DMS114 treated with DMSO at 0.1 percent for 48 hours (cell line): ENCODE results near the gene SAMD13.
"Not testable (repeated sequence)": the region's sequence is repeated elsewhere in the genome, so short reads cannot be mapped to it uniquely, and the experiment has no call there.

ENCODE experiments used
- DNase-seq: peaks from one replicate; lab custom pipeline; 2025; ENCODE audit not compliant: unreplicated experiment; lab: John Stamatoyannopoulos, UW

The SAMD13 gene

DNA sequence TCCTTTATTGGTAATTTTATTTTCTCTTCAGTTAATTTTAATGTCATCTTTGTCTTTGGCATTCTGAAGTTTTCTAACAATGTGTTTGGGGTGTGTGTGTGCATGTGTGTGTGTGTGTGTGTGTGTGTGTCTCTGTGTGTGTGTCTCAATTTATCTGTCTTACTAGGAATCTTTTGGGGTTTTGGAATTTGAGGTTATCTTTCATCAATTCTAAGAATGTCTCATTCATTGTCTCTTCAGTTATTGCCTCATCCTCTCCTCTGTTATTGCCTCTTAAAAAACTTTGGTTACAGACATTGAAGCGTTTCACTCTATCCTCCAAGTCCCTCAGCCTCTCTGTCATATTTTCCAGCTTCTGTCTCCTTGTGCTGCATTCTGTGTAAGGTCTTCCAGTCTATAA is 18.1 kb upstream of the SAMD13 start:
- no peak for DNase-seq

- no peak for DNase-seq
Measured at GRCh38 chr1:84286071-84286470, 15.4 kb upstream of the SAMD13 start.

GRCh38 chr1:84287389-84287788 is 14.1 kb upstream of the SAMD13 start:
- DNase-seq = not testable (repeated sequence)

GRCh38 chr1:84289169-84289785 is 12.2 kb upstream of the SAMD13 start:
- no peak for DNase-seq

DNA sequence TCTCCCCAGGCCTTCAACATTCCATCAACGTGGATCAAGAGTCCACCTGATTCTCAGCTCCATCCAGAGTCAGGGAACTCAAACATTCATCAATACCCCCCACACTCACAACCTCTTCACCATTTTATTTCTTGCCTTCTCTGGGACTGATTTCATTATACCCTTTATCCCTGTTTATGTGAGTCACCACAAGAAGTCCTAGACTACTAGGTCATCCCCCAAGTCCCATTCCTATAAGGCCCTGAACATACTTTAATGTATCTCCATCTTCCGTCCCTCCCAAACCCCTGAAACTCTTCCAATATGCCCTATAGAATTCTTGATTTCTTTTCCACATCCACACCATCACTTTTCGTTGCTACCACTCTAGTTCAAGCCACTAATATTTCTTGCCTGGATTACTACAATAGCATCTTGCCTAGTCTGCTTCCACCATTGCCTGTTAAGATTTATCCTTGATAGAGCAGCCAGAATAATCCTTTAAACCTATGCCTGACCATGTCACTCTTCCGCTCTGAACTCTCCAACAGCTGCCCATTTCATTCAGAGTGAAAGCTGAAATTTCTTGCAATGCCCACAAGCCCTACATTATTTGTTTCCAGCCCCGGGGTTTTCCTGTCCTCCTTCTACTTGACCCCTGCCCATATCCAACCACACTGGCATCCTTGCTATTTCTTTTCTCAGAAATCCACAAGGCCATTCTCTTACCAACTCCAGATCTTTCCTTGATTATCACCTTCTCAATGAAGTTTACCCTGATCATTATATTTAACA is 9.4 kb upstream of the SAMD13 start:
- no peak for DNase-seq

DNA sequence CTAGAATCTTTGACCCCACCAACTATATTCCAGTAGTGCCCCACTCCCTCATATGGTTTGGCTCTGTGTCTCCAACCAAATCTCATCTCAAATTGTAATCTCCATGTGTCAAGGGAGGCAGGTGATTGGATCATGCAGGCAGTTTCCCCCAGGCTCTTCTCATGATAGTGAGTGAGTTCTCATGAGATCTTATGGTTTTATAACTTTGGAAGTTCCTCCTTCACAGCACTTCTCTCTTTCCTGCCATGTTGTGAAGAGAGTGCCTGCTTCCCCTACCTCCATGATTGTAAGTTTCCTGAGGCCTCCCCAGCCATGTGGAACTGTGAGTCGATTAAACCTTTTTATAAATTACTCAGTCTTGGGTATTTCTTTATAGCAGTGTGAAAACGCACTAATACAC is 7.7 kb upstream of the SAMD13 start:
- no peak for DNase-seq

DNA sequence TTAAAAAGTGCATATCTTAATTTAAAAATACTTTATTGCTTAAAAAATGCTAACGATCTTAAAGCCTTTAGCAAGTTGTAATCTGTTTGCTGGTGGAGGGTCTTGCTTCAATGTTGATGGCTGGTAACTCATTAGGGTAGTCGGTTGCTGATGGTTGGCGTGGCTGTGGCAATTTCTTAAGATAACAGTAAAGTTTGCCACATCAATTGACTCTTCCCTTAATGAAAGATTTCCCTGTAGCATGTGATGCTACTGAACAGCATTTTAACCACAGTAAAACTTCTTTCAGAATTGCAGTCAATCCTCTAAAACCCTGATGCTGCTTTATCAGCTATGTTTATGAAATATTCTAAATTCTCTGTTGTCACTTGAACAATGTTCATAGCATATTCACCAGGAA is 6.8 kb upstream of the SAMD13 start:
- no peak for DNase-seq

- DNase-seq = no peak
Measured at GRCh38 chr1:84297546-84298244, 3.8 kb upstream of the SAMD13 start.

- peak; percentile 35 for DNase-seq
Measured at GRCh38 chr1:84298328-84298683, 3.2 kb upstream of the SAMD13 start.

GRCh38 chr1:84298684-84299535 is 2.6 kb upstream of the SAMD13 start:
- DNase-seq = peak; percentile 47

DNA sequence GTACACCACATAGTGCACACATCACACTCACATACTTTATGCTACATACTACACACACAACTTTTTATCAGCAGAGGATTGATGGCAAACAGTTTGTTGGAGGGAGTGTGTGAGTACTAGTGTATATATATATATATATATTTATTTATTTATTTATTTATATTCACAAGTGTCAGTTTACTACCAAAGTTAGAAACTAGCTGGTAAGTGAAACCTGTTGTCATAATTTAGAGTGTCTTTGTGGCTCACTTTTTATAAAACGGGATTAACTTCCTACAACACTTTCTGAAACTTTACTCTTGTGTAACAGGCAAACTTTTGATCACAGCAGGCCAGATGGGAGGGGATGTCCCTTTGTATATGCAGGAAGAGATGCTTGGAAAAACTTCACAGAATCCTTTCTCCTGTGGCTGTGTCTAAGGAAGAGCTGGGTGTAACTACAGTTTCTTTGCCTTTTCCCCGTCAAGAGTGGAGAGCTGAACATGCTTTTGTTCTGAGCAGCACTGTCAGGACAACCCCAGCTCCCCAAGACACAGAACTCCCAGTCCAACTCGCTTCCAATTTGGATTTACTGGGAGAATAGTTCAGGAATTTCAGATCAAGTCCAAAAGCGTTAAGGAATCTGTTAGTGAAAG is 1.9 kb upstream of the SAMD13 start:
- no peak for DNase-seq

DNA sequence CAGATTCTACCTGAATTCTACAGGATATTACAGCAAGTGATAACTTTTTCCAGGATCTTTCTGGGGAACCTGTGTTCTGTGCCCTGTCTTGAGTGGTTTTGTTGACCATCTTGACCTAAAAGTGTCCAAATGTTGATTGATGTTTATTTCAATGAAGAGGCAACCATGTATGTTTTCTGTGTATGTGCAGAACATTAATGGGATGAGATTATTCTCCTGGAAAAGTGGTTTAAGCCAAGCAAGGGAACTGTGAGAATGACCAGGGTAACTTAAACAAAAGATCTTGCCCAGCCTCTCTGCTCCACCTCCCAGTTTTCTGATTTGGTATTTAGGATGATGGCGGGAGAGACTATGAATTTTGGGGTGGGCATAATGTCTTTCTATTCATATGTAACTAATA is 1.0 kb upstream of the SAMD13 start:
- no peak for DNase-seq

- no peak for DNase-seq
Measured at GRCh38 chr1:84301785-84302385, 377 bp downstream of the SAMD13 start.

DNA sequence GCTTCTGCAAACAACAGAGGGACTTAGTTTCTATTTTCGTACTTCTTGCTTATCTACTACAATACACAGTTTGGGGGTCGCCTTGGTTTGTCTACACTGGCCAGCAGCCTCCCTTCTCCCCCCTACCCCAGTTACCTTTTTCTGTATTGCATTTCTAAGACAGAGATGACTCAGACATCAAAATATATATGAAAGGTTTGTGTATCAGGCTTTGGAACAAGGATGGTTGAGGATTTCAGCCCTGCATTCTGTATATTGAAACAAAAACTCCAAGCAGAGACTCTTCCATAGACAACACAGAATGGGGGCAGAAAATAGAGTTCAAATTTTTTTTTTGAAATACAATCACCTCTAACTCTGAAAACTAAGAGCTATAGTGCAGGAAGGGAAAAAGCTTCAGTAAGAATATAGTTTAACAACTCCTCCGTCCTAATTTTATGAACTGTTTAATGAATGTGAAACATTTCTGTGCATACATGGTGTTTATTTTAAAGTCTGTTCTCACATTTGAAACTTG is 1.9 kb downstream of the SAMD13 start:
- DNase-seq = no peak

DNA sequence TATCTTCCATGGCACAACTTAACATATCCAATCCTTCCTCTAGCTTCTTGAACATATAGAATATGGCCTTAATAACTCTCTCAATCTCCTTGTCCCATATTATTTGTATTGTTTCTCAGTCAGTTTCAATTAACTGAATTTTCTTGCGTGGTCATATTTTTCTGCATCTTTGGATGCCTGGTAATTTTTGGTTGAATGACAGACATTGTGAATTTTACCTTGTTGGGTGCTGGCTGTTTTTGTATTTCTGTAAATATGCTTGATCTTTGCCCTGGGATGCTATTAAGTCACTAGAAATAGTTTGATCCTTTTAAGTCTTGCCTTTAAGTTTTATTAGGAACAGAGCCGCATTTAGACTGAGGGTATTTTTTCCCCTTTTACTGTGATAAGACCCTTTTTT is 5.9 kb downstream of the SAMD13 start:
- DNase-seq = no peak

DNA sequence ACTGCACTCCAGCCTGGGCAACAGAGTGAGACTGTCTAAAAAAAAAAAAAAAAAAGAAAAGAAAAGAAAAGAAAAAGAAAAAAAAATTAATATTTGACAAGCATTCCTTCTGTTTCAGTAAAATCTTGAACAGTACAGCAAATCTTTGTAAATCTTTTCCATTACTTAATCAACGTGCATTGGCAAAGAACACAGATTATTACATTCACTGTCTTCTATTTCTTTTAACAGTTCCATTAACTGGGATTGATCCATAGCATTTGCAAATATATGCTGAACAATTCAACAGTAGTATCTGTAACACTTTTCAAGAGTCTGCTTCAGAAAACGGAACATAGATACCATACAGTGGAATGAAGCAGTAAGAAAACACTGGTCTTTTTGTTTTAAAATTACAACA is 9.8 kb downstream of the SAMD13 start:
- no peak for DNase-seq

- no peak for DNase-seq
Measured at GRCh38 chr1:84319662-84320061, 18.2 kb downstream of the SAMD13 start.

DNA sequence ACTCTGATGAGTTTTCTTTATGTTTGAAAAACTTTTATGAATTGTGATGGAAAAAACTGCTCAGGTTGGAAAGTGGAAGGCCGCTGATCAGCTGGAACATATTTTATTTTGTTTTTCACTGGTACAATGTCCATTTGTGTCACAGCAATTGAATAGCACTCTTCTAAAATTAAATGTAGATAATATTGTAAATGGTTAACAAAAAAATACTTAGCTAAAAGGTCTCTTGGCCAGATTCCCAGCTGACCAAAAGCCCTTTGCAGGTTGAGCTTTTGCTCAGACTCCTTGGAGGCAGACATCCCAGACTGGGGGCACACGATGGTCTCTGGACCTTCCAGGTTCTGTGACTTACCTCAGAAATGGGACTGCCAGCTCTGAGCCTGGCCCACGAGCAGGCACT is 26.3 kb downstream of the SAMD13 start:
- no peak for DNase-seq

GRCh38 chr1:84330125-84330984 is 28.8 kb downstream of the SAMD13 start:
- DNase-seq = no peak
